GM12864 (cell line): ENCODE measurements around the gene AJUBA.

Source experiments
- DNase-seq: peaks from one replicate; pipeline ENCODE4 v3.0.0-alpha.2; 2011; ENCODE audit warnings: low read depth
- H3K4me3 ChIP-seq: 2 replicates; pipeline ENCODE4 v1.5.1; 2011; ENCODE audit warnings: mild to moderate bottlenecking, low read depth, low read length, control low read depth
- CTCF ChIP-seq: IDR thresholded peaks from 2 replicates; pipeline ENCODE4 v1.5.1; 2011; ENCODE audit warnings: low read depth, mild to moderate bottlenecking, moderate library complexity, low read length, control low read depth, inconsistent platforms; ENCODE audit errors: missing control alignments

The AJUBA gene

GRCh38 chr14:22979748-22980392 is 2.5 kb downstream of the AJUBA start:
- TF ChIP-seq CTCF, result no peak
- no peak for DNase-seq
- H3K4me3 ChIP-seq, result no peak overlapping the region

- no peak for DNase-seq
- TF ChIP-seq CTCF, result no peak
- H3K4me3 ChIP-seq, result no peak overlapping the region
Observed at GRCh38 chr14:22978981-22979671, 3.2 kb downstream of the AJUBA start.

- no peak for TF ChIP-seq CTCF
- no peak overlapping the region for H3K4me3 ChIP-seq
- DNase-seq, result no peak
Observed at GRCh38 chr14:22978487-22978837, 3.9 kb downstream of the AJUBA start.

- no peak for DNase-seq
- TF ChIP-seq CTCF, result no peak
- no peak overlapping the region for H3K4me3 ChIP-seq
Observed at GRCh38 chr14:22977684-22978486, 4.5 kb downstream of the AJUBA start.

GRCh38 chr14:22977434-22977683 is 5.0 kb downstream of the AJUBA start:
- no peak for DNase-seq
- no peak for TF ChIP-seq CTCF
- no peak overlapping the region for H3K4me3 ChIP-seq

- no peak overlapping the region for H3K4me3 ChIP-seq
- no peak for DNase-seq
- TF ChIP-seq CTCF, result no peak
Observed at GRCh38 chr14:22976620-22977433, 5.5 kb downstream of the AJUBA start.
